Activated T-cell treated with anti-CD3 and anti-CD28 coated beads for 1 hour (primary cell): Measurements from ENCODE around the gene PGPEP1.
"Not testable (repeated sequence)": the region's sequence is repeated elsewhere in the genome, so short reads cannot be mapped to it uniquely, and the experiment has no call there.

Experiments
- DNase-seq: peaks from one replicate; pipeline ENCODE4 v3.0.0-alpha.2; 2020; ENCODE audit warnings: low read depth

The PGPEP1 gene

GRCh38 chr19:18391509-18392075 lies 51.2 kb downstream of the PGPEP1 start:
- no peak for DNase-seq

GRCh38 chr19:18392417-18392816 lies 52.0 kb downstream of the PGPEP1 start:
- DNase-seq = no peak

- no peak for DNase-seq
Observed at GRCh38 chr19:18392926-18393325, 52.5 kb downstream of the PGPEP1 start.

GRCh38 chr19:18393836-18394235 lies 53.4 kb downstream of the PGPEP1 start:
- no peak for DNase-seq

- no peak for DNase-seq
Observed at GRCh38 chr19:18396471-18397241, 56.3 kb downstream of the PGPEP1 start.

DNA sequence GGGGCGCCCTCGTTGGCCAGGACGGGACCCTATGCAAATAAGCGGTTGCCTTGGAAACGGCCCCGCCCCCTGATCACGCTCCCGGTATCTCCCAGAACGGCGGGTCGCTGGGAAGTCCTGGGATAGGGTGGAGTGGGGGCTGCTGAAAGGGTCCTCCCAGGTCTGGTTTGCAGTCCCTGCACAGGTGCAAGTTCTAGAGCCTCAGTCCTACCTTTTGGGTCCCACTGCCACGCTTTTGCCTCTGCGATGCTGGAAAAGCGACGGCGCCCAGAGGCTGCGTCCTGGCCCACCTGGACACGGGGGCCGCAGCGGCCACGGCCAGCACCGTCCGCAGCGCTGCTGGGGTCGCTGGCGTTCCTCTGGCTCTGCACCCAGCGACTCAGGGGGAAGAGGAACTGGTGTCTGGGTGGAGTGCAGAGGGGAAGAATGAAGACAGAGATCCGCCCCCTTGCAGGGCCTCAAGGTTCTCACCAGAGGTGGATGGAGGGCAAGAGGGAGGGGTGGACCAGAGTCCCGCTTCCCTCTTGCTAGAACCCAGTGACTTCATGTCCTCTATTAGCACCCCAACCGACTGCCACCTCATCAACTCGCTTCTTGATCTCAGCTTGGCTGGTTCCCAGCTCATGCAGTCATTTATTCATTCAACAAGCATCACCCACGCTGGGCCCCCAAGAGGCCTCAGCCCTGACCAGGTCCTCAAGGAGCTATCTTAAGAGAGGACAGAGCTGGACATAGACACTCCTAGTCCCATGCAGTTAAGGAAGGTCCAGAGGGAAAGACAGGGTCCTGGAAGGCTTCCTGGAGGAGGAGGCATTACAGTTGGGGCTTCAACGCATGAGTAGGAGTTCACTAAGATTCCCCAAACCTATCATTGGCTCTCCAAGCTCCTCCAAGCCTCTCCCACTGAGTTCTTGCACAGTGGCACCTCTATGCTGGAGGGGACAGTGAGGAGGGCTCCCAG lies 57.1 kb downstream of the PGPEP1 start, which contains the start of gene LRRC25:
TSS of gene LRRC25 (minus strand) at position 381 of the 961 bp plus-strand sequence. CDS start 659 bp downstream, outside the sequence.
- no peak for DNase-seq

DNA sequence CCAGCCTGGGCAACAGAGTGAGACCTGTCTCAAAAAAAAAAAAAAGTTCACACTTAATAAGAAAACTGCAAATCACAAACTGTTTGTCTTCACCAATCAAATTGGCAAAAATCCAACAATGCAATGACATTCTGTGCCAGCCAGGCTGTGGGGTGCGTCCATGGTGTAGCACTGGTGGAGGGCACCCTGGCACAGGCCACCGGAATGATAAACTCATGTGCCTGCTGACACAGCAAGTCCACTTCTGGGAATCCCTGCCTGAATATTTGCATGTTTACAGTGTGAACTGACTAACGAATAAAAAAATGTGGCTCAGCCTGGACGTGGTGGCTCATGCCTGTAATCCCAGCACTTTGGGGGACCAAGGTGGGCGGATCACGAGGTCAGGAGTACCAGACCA lies 58.6 kb downstream of the PGPEP1 start:
- DNase-seq = no peak

- no peak for DNase-seq
Observed at GRCh38 chr19:18401580-18402112, 61.2 kb downstream of the PGPEP1 start.

DNA sequence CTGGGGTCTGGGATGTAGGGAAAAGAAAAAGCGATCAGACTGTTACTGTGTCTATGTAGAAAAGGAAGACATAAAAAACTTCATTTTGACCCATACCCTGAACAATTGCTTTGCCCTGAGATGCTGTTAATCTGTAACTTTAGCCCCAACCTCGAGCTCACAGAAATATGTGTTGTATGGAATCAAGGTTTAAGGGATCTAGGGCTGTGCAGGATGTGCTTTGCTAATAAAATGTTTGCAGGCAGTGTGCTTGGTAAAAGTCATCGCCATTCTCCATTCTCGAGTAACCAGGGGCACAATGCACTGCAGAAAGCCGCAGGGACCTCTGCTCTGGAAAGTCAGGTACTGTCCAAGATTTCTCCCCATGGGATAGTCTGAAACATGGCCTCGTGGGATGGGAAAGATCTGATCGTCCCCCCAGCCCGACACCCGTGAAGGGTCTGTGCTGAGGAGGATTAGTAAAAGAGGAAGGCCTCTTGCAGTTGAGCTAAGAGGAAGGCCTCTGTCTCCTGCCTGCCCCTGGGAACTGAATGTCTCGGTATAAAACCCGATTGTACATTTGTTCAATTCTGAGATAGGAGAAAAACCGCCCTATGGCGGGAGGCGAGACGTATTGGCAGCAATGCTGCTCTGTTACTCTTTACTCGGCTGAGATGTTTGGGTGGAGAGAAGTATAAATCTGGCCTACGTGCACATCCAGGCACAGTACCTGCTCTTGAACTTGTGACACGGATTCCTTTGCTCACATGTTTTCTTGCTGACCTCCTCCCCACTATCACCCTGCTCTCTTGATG lies 62.3 kb downstream of the PGPEP1 start:
- DNase-seq = not testable (repeated sequence)

DNA sequence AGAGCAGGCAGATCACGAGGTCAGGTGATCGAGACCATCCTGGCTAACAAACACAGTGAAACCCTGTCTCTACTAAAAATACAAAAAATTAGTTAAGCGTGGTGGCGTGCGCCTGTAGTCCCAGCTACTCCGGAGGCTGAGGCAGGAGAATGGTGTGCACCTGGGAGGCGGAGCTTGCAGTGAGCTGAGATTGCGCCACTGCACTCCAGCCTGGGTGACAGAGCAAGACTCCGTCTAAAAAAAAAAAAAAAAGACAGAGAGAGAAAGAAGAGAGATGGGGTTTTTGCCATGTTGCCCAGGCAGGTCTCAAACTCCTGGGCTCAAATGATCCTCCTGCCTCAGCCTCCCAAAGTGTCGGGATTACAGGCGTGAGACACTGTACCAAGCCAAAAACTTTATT lies 65.4 kb downstream of the PGPEP1 start:
- not testable (repeated sequence) for DNase-seq

- no peak for DNase-seq
Observed at GRCh38 chr19:18406749-18407148, 66.4 kb downstream of the PGPEP1 start.

GRCh38 chr19:18408053-18408476 lies 67.7 kb downstream of the PGPEP1 start:
- DNase-seq = no peak

DNA sequence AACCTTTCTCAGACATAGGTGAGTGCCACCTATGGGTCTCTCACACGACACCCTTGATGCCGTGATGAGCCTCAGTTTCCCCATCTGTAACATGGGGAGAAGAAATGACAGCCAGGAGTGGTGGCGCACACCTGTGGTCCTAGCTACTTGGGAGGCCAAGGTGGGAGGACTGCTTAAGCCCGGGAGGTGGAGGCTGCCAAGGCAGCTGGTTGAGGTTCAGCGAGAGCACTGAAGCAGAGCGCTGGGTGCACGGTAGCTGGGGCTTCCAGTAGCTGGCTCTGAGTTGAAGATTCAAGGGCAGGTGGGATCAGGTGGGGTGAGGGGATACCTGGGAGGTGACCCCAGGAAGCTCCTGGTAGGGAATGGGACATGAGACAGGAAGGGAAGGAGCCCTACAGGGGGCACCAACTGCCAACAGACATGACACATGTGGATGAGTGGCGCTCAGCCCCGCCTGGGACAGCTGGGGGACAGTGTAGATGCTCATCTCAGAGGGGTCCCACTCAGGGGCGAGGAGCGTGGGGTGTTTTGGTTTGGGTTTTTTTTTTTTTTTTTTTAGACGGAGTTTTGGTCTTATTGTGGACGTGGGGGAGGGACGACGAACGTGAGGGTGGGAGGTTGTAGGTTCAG lies 72.3 kb downstream of the PGPEP1 start:
- no peak for DNase-seq

- no peak for DNase-seq
Observed at GRCh38 chr19:18414504-18415177, 74.2 kb downstream of the PGPEP1 start.

DNA sequence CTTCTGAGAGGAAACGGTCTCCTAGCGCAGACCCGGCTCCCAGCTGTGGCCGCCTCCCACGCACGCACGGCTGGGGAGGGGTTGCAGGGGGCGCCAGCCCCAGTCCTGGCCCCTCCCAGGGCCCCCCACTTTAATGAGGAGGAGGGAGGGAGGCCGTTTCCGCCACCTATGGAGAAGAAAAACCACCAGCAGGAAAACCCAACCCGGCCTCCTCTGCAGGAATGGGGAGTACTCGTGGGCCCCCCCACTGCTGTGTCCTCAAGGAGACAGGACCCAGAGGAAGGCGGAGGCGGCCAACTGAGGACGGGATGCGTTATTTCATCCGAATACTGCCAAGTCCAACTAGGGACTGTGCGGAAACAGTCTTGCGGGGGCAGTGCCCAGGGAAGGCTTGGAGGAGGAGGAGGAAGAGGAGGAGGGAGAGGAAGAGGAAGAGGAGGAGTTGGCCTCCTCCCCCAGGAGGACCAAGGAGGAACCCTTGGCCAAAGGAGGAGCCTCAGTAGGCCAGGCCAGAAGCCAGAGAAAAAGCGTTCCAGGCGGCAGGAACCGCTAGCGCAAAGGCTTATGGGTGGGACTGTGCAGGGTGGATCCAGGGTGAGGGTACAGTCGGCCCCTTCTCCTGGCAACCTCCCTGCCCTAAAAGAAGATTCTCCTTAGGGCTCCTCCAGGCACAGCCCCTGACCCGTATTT lies 74.9 kb downstream of the PGPEP1 start:
- DNase-seq = no peak

DNA sequence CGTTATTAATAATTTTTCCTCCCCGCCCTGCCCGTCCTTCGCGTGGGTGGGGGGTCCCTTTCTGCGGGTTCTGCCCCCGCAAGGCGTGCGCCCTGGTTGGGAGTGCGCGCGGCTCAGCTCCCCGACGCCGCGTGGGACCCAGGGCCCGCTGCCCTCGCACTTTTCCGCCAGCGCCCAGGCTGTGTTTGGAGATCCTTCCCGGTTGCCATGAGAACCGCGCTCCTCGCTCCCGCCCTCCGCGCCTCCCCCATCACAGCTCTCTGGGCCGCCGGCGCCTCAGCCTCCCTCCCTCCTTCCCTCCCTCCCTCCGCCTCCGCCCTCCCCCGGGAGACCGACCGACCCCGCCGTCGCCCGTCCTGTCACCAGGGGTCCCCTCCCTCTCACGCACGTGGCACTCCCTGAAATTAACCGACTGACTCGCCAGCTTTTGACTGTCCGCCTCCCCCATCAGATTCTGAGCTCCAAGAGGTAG lies 76.4 kb downstream of the PGPEP1 start:
- no peak for DNase-seq

- no peak for DNase-seq
Observed at GRCh38 chr19:18417250-18418028, 77.0 kb downstream of the PGPEP1 start.

DNA sequence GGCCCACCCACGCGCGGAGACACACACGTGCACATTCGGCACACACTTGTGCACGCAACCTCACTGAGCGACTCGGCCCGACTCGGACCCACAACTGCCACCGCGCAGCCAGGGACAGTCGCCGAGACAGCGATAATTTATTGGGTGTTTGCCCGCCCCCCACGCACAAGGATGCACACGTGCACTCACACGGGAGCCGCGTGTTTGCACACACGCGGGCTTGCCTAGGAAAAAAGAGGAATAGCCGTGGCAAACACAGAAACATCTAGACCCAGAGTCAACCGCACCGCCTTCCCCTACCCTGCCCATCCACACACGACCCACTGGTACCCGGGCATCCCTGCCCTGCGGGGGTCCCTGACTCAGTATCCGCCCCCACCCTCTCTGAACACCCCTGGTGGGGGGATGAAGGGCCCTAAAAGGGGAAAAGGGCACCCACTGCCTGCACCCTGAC lies 77.7 kb downstream of the PGPEP1 start:
- DNase-seq = no peak
